Measurements from ENCODE around the gene C5orf34. TPM values are rescaled to one million over a fixed set of nuclear protein-coding genes. Genes with fewer than 3 reads are reported as not detected.

Gene C5orf34
- total RNA-seq, 1 donor from 2014 or later, result 6.8 TPM

DNA sequence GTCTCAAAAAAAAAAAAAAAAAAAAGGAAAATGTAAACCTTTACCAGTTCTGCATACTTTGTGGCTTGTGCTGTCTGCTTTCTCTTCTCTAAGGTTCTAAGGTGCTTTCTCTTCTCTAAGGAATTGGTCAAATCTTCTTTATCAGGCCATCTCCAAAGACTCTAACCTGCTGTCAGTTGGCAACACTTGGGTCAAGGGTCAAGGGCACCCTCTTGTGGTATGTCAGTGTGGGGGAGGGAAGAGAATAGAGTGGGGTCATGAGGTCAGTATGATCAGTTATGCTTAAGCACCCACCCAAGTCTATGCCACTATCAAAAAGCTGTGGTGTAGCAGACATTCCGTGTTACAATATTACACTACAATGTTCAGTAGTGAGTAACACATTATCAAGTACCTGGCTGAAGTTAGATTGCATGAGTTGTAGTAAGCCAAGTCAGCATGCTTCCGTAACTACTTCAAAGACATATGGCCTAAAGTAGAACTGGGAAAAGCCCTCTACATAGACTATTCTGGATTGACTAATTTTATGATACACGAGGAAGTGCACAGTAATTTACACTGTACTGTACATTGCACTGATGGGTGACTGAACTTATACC lies 77.8 kb downstream of the C5orf34 start:
- H3K27me3 Mint-ChIP-seq, result no peaks in the 10 kb centered on the region
- no peak overlapping the region for H3K4me3 Mint-ChIP-seq
- H3K4me1 Mint-ChIP-seq, result no peaks in the 10 kb centered on the region
- DNase-seq, result no peak
- peaks cover 18% of the 10 kb centered on the region for H3K9me3 Mint-ChIP-seq
- intact Hi-C loops (cut with micrococcal nuclease), result no loop called here
- H3K27ac Mint-ChIP-seq, result no peak overlapping the region
- peaks cover 3% of the 10 kb centered on the region for H3K36me3 Mint-ChIP-seq (ENCODE audit: low read depth)

Other genes starting within 250 kb of the C5orf34 start
- gene HMGCS1, start 201.7 kb downstream of the C5orf34 start, total RNA-seq, result 230 and 241 TPM in 2 replicates
- gene CCL28, start 102.8 kb downstream of the C5orf34 start, total RNA-seq, result 7.4 and 7.5 TPM in 2 replicates
- 20.0 and 24.0 TPM in 2 replicates for gene TMEM267, start 31.3 kb downstream of the C5orf34 start, total RNA-seq
- gene PAIP1, start 41.9 kb upstream of the C5orf34 start, total RNA-seq, result 60.2 and 64.1 TPM in 2 replicates
- 52.2 and 59.1 TPM in 2 replicates for gene NNT, start 88.0 kb upstream of the C5orf34 start, total RNA-seq

All from activated CD4-positive, alpha-beta T cell treated with anti-CD3 and anti-CD28 coated beads, Interleukin-2, amount 10 ng/mL, durations not matched to agents 24 days and 14 days (primary cell).